Suppressor macrophage treated with lipopolysaccharide for 4 hours (primary cell): ENCODE measurements around the gene EXOC8.
"Not testable (repeated sequence)": the region's sequence is repeated elsewhere in the genome, so short reads cannot be mapped to it uniquely, and the experiment has no call there.

Experiments
- DNase-seq: peaks from one replicate; pipeline ENCODE4 v3.0.0-alpha.2; 2020

EXOC8 gene

DNA sequence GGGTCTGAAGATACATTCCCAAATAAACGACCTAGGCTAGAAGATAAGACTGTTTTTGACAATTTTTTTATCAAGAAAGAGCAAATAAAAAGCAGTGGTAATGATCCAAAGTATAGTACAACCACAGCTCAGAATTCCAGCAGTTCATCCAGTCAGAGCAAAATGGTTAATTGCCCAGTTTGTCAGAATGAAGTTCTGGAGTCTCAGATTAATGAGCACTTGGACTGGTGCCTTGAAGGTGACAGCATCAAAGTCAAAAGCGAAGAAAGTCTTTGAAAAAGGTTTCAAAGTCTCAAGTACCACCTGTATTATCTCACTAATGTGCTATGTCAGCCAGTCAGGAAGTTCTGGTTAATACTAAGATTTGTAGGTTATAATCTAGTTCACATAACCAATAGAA lies 15.4 kb upstream of the EXOC8 start:
- no peak for DNase-seq

DNA sequence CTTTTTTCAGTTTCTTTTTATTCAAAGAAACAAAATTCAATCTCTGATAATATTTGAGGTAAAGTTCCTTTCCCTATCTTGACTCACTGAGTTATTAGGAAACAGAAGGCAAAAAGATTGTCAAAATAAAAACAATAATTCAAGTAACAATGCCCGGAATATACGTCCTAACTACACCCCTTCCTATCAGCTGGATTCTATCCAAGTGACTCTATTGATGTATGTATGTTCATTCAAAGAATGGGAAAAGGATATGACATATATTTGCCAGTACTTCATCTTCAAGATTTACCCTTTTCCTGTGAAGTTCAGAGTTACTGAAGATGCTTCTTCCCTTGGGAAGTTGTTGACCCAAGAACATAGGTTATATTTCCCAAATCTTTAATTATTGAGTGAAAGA lies 14.2 kb upstream of the EXOC8 start:
- DNase-seq: no peak

DNA sequence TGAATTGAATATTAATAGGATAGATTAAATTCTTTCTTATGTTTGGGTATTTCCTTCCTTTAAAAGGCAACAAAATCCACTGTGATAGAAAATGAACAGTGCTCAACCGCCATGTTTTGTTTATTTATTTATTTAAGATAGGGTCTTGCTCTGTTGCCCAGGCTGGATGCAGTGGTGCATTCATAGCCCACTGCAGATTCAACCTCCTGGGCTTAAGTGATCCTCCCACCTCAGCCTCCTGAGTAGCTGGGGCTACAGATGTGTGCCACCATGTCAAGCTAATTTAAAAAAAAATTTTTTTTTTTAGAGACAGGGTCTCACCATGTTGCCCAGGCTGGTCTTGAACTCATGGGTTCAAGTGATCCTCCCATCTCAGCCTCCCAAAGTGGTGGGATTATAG lies 11.2 kb upstream of the EXOC8 start:
- not testable (repeated sequence) for DNase-seq

DNA sequence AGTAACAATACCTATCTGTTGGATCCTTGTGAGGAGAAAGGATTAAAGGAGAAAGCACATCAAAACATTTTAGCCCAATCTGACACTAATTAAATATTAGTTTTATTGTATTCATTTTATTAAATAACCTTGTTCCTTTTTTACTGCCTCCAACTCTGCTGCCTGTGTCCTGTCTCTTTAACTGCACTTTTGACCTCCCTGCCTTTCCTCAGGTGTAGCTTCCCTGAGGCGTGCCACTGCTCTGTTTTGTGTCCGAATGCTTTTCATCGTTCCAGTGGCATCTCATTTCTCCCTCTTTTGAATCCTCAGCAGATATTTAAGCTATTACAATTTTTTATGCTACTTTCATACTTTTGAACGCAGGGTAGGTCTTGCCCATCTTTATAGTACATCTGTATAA lies 10.8 kb upstream of the EXOC8 start:
- DNase-seq: no peak

DNA sequence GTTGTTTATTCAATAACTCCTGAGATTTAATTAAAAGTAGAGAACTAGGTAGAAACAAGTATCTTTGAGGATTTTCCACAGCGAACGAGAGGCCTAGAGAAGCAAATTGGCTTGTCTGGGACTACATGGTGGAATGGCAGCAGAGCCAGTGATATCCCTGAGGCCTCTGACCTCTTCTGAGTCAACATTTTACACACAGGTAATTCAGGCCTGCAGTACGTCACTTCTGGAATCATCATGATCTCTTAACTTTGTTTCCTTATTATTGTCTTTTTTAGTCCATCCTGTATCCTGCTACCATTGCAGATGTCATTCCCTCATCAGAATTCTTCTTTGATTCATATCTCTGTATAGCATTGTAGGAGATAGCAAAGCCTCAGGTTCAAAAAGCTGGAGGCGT lies 10.3 kb upstream of the EXOC8 start:
- DNase-seq: no peak

DNA sequence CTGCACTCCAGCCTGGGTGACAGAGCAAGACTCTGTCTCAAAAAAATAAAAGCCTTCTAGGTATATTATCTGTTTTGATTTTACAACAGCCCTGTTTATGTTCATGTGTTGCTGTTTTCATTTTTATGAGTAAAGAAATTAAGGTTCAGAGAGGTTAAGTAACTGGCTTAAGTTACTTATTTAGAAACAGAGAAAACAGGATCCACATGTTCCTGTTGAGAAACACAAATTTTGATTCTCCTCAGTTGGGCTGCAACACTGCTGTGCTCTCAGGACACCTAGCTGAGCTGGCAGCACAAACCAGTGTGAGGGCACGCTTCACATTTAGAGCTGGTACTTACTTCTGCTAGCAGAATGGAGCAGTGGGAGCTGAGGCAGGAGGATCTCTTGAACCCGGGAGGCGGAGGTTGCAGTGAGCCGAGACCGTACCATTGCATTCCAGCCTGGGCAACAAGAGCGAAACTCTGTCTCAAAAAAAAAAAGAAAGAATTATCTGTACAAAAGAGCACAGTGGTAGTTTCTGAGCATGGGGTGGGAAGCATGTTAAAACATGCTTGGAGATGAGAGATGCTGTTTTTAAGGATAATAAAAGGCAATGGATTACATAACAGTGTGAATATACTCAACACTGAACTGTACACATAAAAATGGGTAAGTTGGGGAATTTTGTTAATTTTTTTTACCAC lies 2.8 kb upstream of the EXOC8 start:
- DNase-seq: no peak

DNA sequence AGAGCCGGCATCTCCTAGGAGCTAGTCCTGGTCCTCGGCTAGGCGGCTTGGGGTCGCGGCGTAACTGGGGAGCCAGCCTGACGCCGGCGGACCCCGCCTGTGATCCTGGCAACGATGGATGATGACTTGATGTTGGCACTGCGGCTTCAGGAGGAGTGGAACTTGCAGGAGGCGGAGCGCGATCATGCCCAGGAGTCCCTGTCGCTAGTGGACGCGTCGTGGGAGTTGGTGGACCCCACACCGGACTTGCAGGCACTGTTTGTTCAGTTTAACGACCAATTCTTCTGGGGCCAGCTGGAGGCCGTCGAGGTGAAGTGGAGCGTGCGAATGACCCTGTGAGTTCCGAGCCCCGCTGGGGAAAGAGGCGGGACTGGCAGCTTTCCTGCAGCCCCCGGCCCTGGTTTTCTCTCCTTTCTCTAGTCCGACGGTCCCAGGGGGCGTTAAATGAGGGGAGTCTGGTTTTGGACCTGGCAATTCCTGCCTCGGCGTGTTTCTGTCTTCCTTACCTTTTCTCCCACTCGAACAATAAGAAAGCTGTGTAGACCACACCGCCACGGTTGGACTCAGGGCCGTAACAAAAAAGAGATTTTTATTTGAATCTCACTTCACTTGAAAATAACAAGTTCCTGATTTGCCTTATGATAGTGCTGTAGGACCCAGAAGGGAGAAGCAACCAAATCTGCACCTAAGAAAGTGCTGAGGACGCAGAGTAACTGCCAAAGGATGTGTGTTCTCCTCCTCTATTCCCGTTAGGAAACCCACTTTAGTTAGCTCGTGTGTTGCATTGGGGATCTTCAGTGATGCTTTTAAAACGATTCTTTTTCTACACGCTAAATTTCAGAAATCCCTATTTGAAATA lies 847 bp upstream of the EXOC8 start, which contains the start of gene SPRTN:
Gene SPRTN (plus strand): TSS at position 24 of the 859 bp plus-strand sequence. CDS start 91 bp downstream, at position 115.
- peak; percentile 9 for DNase-seq

DNA sequence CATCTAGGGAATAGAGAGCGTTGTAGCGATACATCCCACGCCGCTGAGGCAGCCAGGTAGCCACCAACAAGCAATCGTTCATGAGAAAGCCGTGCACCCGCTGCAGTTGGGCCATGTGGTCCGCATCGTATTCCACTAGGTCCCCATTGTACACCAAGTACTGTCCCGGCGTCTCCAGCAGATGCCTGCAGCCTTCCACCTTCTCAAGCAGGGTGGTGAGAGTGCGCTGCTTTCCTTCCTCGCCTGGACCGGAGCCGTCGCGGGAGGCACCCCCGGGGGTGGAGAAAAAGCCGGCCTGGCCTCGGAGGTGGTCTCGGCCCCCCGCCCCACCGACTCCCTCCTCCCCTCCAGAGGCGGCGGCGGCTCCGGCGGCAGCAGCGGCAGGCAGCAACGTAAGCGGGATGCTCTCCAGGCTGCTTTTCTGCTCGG lies 595 bp downstream of the EXOC8 start:
- no peak for DNase-seq

DNA sequence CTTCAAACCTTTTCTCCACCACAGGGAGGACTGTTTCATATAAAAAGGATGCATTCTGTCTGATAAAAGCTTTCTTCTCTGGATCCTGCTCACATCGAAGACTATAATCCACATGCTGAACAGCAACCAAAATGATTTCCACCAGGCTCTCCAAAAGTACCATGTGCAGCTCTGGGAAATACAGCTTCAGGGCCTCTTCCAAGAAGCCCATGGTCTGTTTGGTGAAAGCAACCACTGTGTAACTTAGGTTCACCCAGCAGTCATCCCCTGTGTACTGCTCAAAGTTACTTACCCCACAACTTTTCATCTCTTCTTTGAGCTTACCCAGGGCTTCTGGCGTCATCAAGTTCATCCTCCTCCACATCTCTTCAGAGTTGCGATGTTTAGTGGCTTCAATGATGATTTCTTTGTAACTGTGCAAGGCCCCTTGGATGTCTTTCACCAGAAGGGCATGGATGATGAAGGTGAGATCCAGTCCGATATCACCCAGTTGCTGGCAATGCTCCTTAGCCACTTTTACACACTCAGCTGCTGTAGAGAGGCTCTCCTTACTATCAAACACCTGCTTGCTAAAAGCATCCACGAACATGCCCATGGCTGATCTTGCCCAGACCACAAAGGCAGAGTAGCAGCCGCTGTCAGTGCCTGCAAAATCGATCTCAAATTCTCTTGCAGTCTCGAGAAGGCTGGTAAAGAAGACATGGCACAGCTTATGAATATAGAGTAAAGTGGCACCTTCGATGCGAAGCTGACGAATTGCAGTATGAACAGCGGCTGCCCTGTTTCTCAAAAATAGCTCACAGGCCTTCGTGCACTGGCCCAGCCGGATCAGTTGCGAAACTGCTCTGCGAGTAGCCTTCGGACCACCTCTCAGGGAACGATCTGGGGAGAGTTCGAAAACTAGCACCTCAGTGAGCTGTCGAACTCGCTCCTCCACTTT lies 1.7 kb downstream of the EXOC8 start:
- DNase-seq: no peak

DNA sequence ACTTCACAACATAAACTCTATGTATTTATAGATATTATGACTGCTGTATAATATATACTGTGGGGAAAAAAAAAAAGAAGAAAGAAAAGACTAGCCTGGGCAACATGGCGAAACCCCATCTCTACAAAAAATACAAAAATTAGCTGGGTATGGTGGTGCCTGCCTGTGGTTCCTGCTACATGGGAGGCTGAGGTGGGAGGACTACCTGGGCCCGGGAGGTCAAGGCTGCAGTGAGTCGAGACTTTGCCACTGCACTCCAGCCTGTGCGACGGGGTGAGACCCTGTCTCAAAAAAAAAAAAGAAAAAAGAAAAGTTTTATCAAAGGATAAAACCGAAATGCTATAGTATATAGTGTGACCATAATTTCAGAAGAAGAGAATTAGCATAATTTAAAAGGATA lies 2.7 kb downstream of the EXOC8 start:
- DNase-seq: no peak

DNA sequence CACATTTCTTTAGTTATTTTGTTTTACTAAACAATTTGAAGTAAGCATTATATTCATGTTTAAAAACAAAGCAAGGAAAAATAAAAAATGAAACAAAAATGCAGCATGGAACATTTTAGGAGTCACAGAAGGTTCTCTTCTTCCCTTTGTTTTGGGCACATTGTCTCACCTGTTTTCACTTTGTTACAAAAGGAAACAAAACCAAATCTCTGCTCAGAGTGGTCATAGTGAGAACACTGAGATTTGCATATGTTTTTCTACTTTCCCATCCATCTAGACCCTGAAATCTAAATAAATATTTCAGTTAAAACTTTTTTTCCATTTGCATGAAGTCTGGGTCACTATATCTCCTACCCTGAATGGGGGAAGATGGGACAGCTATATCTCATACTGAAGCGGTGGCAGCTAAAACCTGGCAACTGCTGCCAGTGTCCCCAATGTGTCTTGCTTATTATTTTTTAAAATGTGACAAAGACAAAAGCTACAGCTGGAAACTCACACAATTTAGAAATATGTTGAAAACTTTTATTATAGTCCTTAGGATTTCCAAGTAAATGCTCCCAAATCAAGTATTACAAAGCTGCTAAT lies 3.5 kb downstream of the EXOC8 start:
- no peak for DNase-seq

DNA sequence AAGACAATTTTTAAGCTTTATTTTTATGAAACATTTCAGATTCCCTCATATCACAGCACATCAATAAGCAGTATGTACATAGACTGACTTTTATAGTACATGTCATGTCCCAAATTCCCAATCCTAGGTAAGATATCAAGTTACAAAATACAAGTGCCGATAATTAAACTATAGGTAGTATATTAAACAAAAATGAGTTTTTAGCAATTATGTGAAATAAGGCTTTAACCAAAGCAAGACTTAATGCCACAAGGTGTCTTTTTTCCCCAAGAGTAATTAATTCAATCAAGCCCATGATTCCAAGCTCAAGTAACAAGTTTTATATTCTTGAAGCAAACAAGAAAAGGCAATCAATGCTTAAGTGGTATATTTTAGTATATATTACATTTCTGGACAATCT lies 4.9 kb downstream of the EXOC8 start:
- DNase-seq: no peak

DNA sequence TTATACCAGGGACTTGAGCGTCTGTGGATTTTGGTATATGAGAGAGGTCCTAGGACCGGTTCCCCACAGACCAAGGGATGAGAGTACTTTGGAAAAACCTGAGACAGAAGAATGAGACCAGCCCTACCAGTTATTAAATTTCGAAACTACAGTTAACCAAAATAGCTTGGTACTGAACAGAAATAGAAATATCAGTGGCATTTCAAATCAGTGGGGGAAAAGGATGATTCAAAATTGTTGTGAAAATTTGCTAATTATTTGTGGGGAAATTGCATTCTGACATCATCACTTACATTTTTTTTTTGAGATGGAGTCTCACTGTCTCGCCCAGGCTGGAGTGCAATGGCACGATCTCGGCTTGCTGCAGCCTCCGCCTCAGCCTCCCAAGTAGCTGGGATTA lies 8.2 kb downstream of the EXOC8 start:
- no peak for DNase-seq

DNA sequence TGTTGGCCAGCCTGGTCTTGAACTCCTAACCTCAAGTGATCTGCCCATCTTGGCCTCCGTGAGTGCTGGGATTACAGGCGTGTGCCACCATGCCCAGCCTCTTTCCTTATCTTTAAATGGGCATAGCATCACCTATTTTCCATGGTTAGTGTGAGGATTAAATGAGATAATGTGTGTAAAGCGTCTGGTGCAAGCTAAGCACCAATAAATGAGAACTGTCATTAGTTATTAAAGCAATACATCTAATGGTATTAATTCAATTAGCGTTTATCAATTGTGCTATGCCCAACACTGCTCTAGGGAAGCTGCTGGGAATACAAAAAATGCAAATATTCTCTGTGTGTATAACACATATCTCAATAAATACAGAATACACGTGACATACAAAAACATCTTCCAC lies 10.0 kb downstream of the EXOC8 start:
- no peak for DNase-seq

DNA sequence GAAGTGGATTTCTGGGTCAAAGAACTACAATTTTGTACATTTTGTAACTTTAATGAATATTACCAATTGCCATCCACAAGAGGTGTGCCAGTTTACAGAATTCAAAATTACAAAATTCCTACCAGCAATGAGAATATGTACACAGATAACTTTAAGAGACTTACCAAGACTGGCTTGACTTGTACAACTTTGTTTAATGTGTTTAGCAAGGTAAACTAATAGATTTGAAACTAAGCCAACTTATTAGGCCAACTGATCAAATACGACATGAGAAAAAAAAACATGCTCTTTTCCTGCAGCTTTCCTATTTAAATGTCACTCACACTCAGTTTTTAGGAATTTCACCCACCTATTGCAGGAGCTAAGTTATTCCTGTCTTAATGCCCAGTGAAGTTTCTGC lies 11.4 kb downstream of the EXOC8 start:
- no peak for DNase-seq

DNA sequence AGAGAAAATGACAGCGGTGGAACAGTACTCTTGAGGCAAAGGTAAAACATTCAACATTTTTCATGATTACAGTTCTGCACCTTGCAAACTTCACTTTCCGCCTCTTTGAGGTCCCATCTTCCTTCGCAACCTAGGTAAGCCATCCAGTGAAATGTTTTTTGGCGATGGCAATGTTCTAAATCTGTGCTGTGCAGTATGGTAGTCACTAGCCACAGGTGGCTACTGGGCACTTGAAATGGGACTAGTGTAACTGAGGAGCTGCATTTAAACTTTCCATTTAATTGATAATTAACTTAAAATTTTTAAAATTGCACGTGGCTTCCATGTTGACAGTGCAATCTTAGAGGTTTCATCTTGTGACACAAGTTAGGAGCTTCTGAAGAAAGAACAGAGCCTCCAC lies 13.0 kb downstream of the EXOC8 start:
- DNase-seq: no peak

DNA sequence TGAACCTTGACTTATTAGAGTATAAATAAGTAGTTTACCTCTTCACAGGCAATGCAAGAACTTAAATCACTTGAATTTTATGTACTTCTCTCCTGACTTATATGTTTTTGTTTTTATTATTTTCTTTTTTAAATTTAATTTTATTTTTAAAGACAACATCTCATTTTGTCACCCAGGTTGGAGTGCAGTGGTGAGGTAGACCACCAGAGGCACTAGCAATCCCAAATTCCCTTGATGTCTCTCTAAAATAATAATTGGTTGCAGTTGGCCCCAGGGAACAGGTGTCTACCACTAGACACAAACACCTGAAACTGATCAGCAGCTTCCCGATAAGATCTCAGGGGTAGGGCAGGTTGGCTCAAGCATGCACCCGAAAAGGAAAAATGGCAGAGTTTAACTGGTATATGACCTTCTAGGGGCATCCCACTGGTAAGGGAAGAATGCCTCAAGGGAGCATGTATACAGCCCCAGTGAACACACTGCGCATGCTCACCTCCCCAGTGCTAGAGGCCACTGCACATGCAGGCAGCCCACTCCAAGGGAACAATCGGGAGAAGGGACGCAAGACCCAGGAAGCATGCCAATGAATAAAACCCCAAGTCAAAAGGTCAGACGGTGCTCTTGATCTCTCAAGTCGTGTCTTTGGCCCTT lies 14.6 kb downstream of the EXOC8 start:
- DNase-seq: no peak

DNA sequence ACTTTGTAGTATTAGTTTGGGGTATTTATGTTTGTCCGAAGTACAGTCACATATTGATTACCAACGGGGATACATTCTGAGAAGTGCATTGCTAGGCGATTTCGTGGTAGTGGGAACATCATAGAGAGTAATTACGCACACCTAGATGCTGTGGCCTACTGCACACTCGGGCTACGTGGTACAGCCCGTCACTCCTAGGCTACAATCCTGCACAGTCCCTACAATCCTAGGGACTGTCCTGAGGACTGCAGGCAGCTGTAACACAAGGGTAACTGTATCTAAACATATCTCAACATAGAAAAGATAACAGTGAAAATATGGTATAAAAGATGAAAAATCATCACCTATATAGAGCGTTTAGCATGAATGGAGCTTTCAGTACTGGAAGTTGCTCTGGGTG lies 18.6 kb downstream of the EXOC8 start:
- DNase-seq: no peak

DNA sequence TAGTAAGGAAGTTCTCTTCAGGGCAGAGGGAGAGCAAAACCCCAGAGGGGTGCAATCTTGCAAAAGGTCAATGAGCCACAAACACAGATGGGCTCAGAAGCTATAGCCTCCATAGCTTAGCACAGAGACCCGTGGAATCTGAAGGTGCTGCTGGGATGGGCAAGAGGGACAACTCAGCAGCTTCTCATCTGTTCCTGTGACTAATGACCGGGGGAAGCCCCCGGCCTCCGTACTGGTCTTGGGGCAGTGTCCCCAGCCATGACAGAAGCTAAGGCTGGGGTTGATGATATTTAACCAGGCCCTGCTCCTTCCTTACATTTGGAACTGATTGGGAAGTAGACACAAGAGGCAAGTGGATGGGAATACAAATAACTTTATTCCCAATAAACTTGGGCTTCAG lies 19.1 kb downstream of the EXOC8 start:
- DNase-seq: no peak

DNA sequence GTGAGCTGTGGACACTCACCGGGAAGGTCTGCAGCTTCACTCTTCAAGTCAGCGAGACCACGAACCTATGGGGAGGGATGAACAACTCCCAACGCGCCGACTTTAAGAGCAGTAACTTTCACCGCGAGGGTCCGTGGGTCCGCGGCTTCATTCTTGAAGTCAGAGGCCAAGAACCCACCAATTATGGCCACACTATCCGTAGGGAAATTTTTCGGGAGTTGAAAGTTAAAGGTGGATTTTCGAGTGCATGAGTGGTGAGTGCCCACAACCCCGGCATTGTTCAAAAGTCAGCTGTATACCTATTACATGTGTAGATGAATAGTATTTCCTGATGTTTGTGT lies 19.7 kb downstream of the EXOC8 start:
- DNase-seq: no peak

DNA sequence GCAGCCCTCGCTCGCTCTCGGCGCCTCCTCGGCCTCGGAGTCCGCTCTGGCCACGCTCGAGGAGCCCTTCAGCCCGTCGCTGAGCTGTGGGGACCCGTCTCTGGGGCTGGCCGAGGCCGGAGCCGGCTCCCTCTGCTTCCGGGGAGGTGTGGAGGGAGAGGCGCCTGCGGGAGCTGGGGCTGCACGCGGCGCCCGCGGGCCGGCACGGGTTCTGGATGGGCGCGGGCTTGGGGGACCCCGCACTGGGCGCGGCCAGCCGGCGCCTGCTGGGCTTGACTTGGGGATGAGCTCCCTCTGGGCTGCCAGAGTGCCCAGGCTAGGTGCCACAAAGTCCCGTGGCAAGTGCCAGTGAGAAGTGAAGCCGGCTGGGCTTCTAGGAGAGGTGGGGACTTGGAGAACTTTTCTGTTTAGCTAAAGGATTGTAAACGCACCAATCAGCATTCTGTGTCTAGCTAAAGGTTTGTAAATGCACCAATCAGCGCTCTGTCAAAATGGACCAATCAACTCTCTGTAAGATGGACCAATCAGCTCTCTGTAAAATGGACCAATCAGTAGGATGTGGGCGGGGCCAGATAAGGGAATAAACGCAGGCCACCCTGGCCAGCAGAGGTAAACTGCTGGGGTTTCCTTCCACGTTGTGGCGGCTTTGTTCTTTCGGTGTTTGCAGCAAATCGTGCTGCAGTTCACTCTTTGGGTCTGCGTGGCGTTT lies 20.2 kb downstream of the EXOC8 start:
- no peak for DNase-seq

DNA sequence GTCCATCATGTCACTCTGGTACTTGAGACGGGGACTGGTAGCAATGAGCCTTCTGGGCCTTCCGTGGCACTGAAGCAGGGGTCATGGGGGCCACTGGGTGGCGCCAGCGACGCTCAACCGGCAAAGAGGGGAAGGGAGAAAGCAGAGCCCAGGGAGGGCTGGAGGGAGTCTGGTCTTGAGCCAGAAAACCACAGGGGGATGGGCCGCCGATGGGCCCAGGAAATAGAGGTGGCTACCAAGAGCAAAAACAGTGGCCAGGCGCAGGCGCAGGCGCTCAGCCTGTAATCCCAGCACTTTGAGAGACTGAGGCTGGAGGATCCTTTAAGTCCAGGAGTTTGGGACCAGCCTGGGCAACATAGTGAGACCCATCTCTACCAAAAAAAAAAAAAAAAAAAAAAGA lies 21.8 kb downstream of the EXOC8 start:
- DNase-seq: peak; percentile 59
